GM18508 (cell line): ENCODE data around the gene PHF5A.

Source experiments
- ATAC-seq: cut with Tn5 transposase; IDR thresholded peaks from one replicate; pipeline ENCODE4 v1.9.1; 2021; ENCODE audit warnings: moderate number of reproducible peaks; ENCODE audit not compliant: insufficient read depth, unreplicated experiment

PHF5A gene, protein sequence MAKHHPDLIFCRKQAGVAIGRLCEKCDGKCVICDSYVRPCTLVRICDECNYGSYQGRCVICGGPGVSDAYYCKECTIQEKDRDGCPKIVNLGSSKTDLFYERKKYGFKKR

DNA sequence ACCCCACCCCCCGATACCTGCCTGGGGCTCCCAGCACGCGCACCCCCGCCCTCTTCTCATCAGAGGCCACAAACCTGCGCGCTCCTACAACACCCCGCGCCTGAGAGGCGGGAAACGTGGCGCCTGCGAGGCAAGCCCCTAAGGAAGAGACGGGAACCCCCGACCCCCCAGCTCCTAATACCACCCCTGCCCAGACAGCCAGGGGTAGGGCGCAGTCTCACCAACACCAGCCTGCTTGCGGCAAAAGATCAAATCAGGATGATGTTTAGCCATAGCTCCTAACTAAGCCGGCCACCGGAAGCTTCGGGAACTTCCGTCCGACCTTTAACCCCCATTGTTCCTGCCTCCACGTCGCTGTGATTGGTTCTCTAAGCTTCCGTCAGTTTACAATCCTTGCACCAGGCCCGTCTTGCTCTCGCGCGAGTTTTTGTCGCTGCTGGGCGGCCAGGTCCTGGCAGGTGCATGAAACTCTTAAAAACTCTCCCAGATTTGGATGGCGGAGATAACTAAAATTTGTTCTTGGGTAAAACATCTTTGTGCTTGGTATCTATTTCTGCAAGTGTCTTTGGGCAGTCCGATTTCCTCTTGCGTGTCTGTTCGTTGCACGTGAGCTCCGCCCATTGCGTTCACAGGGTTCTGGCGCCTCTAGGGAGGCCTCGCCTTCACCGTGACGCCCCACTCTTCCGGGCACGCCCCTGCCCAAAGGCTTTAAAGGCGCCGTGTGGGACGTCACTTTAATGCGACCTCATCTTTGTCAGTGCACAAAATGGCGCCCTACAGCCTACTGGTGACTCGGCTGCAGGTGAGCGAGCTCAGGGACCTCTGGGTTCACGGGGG, at the start of gene PHF5A, which contains the start of gene ACO2:
PHF5A (minus strand) TSS at position 312 of the 837 bp plus-strand sequence; CDS start at position 273, 39 bp downstream.
ACO2 (plus strand) TSS at position 737 of the 837 bp plus-strand sequence; CDS start at position 767, 30 bp downstream.
- ATAC-seq = peak; percentile 63

DNA sequence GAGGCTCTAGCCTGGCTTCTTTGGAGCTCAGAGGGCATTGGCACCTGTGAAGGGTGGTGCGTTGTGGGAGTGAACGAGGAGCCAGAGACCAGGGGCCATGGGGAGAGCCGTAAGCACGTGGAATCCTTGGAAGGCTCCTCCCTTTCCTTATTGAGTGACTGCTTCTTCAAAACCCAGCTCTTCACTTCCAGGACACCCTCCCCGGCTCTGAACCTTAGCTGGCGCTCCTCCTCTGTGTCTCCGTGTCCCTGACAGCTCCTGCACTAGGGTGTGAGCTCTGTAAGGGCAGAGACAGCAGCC, 49.5 kb upstream of the PHF5A start:
- ATAC-seq = no peak

DNA sequence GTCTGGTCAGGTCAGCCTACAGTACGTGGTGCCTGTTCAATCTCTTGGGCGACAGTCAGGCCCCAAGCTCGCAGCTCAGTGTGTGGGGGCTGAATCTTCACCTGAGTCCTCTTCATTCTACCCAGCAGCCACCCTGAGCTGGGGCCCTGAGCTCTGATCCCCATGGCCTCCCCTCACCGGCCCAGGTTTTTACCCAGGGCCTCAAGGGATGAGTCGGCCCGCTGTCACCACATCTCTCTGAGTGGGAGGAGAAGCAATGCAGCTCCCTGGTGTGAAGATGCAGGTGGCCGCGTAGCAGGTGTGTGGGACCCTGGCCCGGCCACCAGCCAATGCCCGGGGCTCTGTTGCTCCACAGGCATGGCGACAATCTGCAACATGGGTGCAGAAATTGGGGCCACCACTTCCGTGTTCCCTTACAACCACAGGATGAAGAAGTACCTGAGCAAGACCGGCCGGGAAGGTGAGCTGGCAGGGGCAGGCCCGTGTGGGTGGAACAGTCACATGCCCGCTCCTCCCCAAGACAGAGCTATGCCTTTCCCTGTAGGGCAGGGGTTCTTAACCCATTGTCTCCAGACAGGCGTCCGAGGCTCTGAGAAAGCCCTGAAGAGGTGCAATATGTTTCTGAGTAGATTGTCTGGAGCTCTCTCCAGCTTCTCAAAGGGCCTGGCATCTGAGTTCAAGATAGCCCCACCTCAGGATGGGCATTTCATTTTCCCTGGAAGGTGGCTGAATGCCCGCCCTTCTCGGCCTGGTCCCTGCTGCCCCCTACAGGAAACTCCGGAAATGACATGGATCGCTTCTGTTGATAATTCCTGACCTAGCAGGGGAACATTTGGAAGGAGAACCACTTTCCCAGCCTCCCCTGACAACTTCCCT, 48.9 kb upstream of the PHF5A start:
- ATAC-seq = no peak

DNA sequence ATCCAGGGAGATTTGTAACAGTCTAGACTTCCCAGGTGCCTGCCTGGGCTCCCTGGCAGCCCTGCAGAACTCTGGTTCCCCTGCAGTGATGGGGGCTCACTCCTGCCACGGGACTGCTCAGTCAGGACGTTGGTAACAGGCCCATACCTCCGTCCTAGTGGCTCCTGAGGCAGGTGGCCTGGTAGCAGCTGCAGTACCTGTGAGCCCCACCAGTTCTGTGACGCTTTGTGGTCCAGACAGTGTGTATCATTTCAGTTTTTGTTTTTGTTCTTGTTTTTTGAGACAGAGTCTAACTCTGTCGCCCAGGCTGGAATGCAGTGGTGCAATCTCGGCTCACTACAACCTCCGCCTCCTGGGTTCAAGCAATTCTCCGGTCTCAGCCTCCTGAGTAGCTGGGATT, 48.0 kb upstream of the PHF5A start:
- no peak for ATAC-seq

DNA sequence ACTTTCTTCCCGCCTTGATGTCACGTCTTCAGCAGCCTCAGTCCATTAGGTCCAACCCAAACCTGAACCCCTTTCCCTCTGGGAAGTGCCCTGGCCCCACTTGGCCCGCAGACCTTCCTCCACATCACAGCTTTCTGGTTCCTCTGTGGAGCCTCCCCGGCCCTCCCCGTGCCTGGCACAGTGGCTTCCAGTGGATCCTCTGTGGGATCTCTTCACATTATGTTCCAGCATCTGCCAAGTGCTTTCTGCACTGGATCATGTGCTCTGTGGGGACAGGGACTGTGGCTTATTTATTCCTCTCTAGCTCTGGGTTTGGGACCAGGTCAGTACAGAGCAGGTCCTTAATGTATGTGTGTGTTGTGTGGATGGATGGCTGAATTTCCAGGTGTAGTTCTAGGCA, 44.9 kb upstream of the PHF5A start:
- no peak for ATAC-seq

DNA sequence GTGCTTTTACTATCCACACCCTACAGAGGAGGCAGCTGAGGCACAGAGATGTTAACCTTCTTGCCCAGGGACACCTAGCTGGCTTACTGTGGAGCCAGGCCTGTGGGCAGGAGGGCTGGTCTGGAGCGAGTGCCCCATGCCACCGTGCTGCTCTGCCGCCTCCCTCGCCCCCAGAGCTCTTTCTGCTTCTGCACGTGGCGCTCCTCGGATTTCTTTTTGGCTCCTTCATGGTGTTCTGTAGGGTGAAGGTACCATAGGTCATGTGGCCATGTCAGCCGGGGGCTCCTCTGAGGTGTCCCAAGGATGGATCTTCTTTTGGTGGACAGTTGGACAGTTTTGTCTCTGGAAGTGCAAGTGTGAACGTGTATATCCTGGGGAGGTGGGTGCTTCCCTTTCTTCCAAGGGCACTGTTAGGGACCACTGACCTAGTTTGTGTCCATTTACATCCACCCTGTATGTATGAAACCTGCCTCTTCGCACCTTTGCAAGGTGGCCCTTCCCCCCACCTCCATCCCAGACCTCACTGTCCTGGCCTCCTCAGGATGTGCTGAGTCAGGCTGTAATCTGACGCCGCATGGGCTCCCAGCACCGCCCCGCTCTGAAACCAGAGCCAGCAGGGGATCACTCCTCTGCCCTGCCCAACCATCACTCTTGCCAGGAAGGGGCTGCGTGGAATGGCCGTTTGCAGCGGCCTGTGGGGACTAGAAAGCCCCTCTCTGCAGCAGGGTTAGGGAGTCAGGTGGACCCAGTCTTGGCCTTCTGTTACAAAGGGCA, 44.1 kb upstream of the PHF5A start:
- no peak for ATAC-seq

DNA sequence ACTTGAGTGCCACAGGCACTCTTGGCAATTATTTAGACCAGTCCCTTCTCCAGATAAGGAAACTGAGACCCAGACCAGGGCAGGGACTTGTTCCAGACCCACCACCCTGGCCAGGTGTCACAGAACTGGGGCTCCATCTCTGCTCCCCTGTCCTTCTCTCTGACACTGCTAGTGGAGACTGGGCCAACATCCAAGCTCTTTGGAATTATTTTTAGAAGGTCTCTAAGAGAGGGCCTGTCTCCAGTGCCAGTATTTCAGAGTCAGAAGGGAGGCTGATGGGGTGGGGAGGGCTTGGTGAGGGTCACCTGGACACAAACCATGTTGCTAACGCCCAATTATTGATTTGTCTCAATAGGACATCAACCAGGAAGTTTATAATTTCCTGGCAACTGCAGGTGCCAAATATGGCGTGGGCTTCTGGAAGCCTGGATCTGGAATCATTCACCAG, 43.1 kb upstream of the PHF5A start:
- no peak for ATAC-seq

DNA sequence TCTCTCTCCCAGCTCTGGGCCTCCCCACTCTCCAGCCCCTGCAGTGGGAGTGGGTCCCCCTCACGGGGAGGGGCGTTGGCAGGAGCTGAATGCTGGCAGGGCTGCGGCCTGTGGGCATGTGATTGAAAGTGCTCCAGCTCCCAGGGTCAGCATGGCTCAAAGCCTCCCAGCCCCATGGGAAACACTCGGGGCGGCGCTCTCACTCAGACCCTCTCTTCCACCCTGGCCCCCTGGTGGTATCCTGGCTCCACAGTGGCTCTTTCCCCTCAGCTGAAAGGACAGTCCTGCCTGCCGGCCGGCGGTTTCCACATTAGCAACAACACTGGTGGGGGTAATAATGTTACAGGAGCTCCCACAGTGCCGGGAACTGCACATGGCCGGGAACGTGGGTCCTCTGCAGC, 40.3 kb upstream of the PHF5A start:
- no peak for ATAC-seq

DNA sequence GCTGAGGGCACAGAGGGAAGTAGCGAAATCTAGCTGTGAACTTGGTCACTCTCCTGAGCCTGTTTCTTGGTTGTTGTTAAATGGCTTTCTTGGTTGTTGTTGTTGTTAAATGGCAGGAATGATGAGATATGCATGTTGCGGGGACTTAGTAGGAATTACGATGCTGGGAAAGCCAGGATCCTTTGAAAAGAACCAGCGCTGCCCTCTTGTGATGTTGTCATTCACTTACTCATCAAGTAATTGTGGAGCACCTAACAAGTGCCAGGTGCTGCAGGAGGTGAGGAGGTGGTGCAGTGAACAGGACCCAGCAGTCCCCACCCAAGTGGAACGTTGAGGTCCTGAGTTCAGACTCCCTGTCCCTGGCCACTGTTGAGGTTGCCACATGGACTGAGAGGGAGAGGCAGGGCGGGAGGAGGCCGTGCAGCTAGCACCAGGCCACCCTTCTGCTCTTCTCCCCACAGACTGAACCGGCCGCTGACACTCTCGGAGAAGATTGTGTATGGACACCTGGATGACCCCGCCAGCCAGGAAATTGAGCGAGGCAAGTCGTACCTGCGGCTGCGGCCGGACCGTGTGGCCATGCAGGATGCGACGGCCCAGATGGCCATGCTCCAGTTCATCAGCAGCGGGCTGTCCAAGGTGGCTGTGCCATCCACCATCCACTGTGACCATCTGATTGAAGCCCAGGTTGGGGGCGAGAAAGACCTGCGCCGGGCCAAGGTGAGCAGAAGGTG, 39.0 kb upstream of the PHF5A start:
- no peak for ATAC-seq

DNA sequence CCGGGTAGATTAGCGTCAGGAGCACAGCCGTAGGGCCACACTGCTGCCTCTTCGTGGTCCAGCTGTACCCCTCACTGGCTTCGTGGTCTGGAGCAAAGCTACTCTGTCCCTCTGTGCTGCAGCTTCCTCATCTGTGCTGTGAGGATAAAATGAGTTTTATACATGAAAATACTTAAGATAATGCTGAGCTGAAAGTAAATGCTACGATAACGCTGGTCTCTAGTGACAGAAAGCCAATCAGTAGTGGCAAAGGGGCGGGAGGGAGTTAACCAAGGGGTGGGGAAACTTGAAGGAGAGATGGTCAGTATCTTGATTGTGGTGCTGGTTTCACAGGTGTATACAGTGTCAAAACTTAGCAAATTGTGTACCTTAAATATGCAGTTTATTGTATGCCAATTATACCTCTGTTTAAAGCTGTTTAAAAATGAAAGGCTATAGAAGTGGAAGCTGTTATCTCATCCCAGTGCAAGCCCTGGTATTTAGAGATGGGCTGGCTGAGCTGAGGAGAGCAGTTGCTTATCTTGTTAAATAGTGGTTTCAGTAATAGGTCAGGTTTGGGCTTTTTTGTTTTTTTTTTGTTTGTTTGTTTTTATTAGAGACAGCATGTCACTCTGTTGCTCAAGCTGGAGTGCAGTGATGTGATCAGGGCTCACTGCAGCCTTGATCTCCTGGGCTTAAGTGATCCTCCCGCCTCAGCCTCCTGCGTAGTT, 37.2 kb upstream of the PHF5A start:
- ATAC-seq = no peak

DNA sequence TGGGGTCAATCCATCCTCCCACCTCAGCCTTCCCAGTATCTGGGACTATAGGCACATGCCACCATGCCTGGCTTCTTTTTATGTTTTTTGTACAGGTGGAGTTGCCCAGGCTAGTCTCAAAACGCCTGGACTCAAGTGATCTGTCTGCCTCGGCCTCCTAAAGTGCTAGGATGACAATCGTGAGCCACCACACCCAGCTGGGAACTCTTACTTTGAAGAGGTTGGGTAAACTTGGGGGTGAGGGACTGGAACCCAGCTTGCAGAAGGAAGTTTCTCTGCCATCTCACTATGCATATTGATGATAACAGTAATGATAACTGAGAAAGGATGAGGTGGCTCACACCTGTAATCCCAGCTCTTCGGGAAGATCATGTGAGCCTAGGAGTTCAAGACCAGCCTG, 36.3 kb upstream of the PHF5A start:
- no peak for ATAC-seq

DNA sequence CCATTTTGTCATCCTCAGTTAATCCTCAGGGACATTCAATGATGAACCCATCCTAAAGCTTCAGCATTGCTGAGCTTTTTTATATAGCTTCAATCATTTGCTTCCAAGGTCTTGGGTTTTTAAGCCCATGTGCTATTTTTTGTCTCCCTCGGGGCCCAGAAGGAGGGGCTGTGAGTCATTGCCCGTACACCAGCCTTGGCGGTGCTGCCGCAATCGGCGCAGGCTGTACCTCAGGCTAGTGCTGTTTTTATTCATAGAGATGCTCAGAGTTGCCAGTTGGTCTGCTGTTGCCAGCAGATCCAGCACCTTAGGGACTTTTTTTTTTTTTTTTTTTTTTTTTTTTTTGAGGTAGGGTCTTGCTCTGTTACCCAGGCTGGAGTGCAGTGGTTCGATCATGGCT, 35.9 kb upstream of the PHF5A start:
- ATAC-seq = no peak

DNA sequence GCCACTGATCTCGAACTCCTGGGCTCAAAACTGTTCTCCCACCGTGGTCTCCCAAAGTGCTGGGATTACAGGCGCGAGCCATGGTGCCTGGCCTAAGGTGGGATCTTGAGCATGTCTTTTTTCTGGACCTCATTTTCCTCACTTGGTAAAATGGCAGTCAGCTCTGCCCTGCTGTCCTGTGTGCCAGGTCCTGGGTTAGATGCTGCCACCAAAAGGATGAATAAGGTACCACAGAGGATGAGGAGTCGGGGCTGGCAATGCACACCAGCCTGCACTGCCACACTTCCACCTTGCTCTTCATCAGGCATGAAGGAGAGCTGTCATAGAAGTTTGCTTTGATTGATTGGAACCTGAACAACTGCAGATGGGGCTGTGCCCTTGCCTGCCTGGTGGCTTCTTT, 32.7 kb upstream of the PHF5A start:
- no peak for ATAC-seq

DNA sequence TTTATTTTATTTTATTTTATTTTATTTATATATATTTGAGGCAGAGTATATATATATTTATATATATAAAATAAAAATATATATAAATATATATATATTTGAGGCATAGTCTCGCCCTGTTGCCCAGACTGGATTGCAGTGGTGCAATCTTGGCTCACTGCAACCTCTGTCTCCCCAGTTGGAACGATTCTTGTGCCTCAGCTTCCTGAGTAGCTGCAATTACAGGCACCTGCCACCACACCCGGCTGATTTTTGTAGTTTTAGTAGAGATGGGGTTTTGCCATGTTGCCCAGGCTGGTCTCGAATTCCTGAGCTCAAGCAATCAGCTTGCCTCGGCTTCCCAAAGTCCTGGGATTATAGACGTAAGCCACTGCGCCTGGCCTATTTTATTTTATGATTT, 31.8 kb upstream of the PHF5A start:
- ATAC-seq = no peak

DNA sequence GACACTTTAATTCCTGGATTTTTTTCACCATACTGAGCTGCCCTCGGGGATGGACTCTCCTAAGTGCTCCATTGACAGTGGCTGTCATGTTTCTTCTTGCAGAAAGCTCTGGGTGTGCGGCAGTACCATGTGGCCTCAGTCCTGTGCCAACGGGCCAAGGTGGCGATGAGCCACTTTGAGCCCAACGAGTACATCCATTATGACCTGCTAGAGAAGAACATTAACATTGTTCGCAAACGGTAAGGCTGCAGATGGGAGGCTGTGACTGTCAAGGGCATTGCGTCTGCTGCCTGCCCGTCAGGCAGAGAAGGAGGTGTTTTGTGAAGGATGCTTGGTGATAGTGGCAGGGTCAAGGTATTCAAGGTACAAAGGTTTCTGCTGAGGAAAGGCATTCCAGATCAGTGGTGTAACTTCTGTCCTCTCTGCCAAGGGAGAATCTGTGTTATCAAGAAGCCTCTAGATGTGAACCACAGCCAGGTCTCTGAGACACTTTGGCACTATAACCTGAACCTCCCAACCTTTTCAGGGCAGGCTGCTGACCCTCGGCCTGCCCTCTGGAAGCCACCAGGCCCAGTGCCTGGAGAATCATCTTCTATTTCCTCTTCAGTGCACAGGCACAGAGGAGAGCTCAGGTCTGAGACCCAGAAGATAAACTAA, 31.3 kb upstream of the PHF5A start:
- ATAC-seq = no peak

DNA sequence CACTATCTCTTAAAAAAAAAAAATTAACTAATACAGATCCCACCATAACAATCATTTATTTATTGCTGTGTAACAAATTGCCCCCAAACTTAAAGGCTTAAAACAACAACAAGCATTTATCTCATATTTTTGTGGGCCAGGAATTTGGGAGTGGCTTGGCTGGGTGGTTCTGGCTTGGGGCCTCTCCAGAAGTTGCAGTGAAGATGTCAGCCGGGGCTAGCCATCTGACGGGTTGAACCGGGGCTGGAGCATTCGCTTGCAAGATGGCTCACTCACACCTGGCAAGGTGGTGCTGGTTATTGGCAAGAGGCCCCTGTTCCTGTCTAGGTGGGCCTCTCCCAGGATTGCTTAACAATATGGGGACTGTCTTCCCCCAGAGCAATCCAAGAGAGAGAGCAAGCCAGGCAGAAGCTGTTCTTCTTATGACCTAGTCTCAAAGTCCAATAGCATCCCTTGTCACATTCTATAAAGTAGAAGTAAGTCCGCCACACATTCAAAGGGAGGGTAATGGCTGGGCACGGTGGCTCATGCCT, 29.9 kb upstream of the PHF5A start:
- ATAC-seq = no peak

DNA sequence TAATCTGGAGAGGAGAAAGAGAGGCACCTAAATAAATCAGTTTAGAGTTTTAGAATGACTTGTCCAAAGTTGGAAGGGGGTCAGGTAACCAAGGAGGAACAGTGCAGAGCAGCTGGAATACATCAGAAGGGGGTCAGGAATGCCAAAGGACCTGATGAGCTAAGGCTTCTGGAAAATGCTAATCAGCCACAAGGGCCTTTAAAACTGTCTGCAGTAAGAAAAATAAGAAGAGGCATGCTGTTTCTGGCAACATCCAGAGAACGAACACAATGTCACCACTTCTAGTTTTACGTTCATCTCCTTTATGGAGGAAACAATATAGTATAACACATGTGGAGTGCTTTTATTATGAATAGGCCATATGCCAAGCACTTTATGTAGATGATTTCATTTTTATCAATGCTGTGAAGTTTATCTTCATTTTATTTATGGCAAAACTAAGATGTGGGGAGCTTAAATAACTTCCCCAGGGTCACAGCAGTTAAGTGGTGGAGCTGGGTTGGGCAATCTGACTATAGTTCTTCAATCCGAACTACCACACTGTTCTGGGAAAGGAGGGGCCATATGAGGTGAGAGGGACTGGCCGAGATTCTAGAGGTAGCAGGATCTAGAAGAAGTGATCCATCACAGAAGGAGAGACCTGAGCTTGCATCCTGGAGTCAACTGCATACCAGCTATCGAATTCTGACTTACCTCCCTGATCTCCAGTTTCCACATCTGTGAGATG, 23.0 kb upstream of the PHF5A start:
- ATAC-seq = no peak
